Suppressor macrophage treated with lipopolysaccharide for 1 hour (primary cell): ENCODE results near the gene SLC36A2.

ENCODE experiments used
- DNase-seq, 3 donors: peaks; one replicate each; pipeline ENCODE4 v3.0.0-alpha.2; 2020 to 2022

SLC36A2 gene

DNA sequence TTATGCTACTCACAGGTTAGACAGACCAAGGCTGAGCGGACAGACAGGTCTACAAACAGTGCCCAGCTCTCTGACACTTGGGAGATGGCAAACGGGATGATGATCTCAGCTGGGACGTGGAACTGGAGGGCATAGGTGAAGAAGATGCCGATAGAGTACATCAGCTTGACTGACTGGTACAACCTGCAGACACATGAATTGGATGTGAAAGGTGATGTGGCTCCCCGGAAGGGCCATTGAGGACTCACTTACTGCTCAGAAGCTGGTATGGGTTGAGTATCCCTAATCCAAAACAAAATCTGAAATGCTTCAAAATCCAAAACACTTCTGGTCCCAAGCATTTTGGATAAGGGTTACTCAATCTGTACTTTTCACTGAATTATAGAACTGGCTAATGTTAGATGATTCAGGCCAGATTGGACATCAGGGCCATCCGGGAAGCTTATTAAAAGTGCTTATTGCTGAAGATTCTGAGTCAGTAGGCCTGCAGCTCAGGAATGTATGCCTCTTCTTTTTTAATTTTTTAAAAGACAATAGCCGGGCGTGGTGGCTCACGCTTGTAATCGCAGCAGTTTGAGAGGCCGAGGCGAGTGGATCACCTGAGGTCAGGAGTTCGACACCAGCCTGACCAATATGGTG is 66.2 kb downstream of the SLC36A2 start:
- DNase-seq, result no peak

DNA sequence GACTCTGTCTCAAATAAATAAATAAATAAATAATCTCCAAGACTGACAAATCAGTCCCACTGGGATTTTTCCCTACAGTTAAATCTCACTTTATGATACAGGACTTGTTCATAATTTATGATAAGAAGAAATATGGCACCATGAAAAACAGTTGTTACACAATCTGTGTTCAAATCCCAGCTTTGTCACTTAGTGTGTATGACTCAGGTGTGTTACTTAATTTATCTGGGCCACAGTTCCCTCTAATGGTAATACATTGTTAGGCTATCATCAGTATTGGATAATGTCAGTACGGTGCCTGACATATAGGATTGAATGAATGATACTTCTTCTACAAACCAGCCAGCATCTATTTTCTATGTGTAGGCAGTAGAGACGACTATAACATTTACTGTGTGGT is 66.9 kb downstream of the SLC36A2 start:
- no peak for DNase-seq

- DNase-seq, result no peak
Observed at GRCh38 chr5:151278845-151279244, 68.5 kb downstream of the SLC36A2 start.

GRCh38 chr5:151275803-151276202 is 71.6 kb downstream of the SLC36A2 start:
- no peak for DNase-seq

- no peak for DNase-seq
Observed at GRCh38 chr5:151274666-151275065, 72.7 kb downstream of the SLC36A2 start.

- peak in 2 of 3 donors; percentile 56 to 62 for DNase-seq
Observed at GRCh38 chr5:151271336-151271735, 76.0 kb downstream of the SLC36A2 start.

DNA sequence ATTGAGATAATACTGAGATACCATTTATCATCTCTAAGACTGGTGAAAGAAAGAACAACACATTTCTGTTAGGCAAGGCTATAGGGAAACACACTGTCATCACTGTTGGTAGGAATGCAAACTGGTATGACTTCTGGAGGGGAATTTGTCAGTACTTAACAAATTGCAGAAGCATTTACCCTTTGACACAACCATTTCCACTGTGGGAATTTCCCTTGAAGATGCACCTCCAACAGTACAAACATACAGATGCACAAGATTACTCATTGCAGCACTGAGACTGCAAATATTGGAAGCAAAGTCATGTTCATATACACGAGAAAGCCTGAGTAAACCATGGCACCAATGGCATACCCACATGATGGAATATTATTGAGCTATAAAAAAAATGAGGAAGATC is 76.8 kb downstream of the SLC36A2 start:
- peak; percentile 84 to 98 (median 95) for DNase-seq

GRCh38 chr5:151267491-151268260 is 79.7 kb downstream of the SLC36A2 start:
- no peak for DNase-seq
